ENCODE results near the gene ZNF485.

DNA sequence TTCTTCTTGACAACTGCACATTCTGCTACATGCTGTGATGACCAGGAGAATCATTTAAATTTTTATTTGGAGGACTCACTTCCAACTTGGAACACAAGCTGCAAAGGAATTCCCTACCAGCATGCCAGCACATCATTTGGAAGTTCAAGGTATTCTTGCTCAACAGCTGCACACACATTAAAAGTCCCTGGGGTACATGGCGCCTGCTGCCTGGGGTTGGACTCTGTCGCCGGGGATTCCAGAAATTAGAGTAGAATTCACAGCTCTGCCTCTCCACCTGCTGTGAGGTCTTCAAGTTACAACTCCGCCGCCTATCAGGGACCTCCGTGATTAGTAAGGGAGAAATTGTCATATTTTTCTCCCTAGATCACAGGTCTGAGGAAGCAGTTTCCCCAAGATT lies 41.3 kb downstream of the ZNF485 start:
- TF ChIP-seq EZH2 (IDR thresholded peaks at IDR 0.05; ENCODE audit: borderline replicate concordance, insufficient read depth, low read length, poor library complexity, severe bottlenecking), result no peak
- no peak for TF ChIP-seq EP300 (conservative IDR thresholded peaks at IDR 0.05; ENCODE audit: poor library complexity, severe bottlenecking)
- no peak for TF ChIP-seq REST (IDR thresholded peaks at IDR 0.05; ENCODE audit: borderline replicate concordance)
- TF ChIP-seq CTCF (IDR thresholded peaks at IDR 0.05; ENCODE audit: poor library complexity, severe bottlenecking), result no peak
